SK-N-SH (cell line): ENCODE measurements around the gene KRTAP5-2. TPM values are rescaled to one million over a fixed set of nuclear protein-coding genes. Genes with fewer than 3 reads are reported as not detected.

Experiments
- CTCF ChIA-PET: fragments of 300-600, 350-600 bp; formaldehyde crosslinking; extraction: SDS; loops from one replicate; lab custom pipeline; 2021; lab: Yijun Ruan, JAX
- POLR2A ChIA-PET: fragments of 350-600 bp; sonication (Branson Sonifier 250); formaldehyde crosslinking; extraction: SDS; loops from one replicate; lab custom pipeline; 2020; ENCODE audit warnings: antibody characterized with exemption, inconsistent platforms; lab: Yijun Ruan, JAX
- DNase-seq: peaks from one replicate; pipeline ENCODE4 v3.0.0; 2012
- H2AFZ ChIP-seq: fragments of 200-600 bp; sonication (generic); 2 replicates; pipeline ENCODE4 v1.8.1; 2016; ENCODE audit warnings: antibody characterized with exemption, mild to moderate bottlenecking, low read depth
- H3F3A ChIP-seq: fragments of 200-600 bp; sonication (generic); replicated peaks from 2 replicates; pipeline ENCODE3; 2016; ENCODE audit warnings: antibody characterized with exemption, mild to moderate bottlenecking; ENCODE audit not compliant: insufficient read depth
- H3K27ac ChIP-seq, 2 experiments: fragments of 200-500 bp in 1 of 2; fragments of 200-600 bp in 1 of 2; sonication (Bioruptor generic) in 1 of 2; sonication (generic), shearing (Covaris generic) in 1 of 2; 2 replicates each; pipeline versions ENCODE4 v1.5.1 to v1.6.1; 2014 to 2016; ENCODE audit warnings: low read depth in 2 of 2, inconsistent platforms in 1 of 2, low read length in 1 of 2, mild to moderate bottlenecking in 1 of 2, mixed read lengths in 1 of 2
- H3K27me3 ChIP-seq: fragments of 200-600 bp; sonication (generic), shearing (Covaris generic); 2 replicates; pipeline ENCODE4 v1.6.1; 2016; ENCODE audit warnings: mixed run types; ENCODE audit not compliant: insufficient read depth
- H3K36me3 ChIP-seq, 2 experiments: fragments of 200-500 bp in 1 of 2; fragments of 200-600 bp in 1 of 2; sonication (Bioruptor generic) in 1 of 2; sonication (generic) in 1 of 2; replicated peaks in 1 of 2; 2 replicates each; pipeline versions ENCODE3 to v1.5.1; 2014 to 2016; ENCODE audit warnings: low read length in 1 of 2, mild to moderate bottlenecking in 1 of 2; ENCODE audit not compliant: insufficient read depth in 2 of 2, control insufficient read depth in 1 of 2
- H3K4me1 ChIP-seq, 2 experiments: fragments of 200-500 bp in 1 of 2; fragments of 200-600 bp in 1 of 2; sonication (Bioruptor generic) in 1 of 2; sonication (generic), shearing (Covaris generic) in 1 of 2; 2 replicates each; pipeline versions ENCODE4 v1.5.1 to v1.6.1; 2014 to 2016; ENCODE audit warnings: low read depth in 1 of 2, low read length in 1 of 2, mixed run types in 1 of 2; ENCODE audit not compliant: insufficient read depth in 2 of 2, control insufficient read depth in 1 of 2
- H3K4me2 ChIP-seq: fragments of 200-600 bp; sonication (generic), shearing (Covaris generic); 2 replicates; pipeline ENCODE4 v1.6.1; 2017; ENCODE audit warnings: mixed run types
- H3K4me3 ChIP-seq, 2 experiments: fragments of 200-500 bp in 1 of 2; fragments of 200-600 bp in 1 of 2; sonication (Bioruptor generic) in 1 of 2; sonication (generic), shearing (Covaris generic) in 1 of 2; 2 replicates each; pipeline versions ENCODE4 v1.5.1 to v1.8.1; 2014 to 2016; ENCODE audit warnings: low read depth in 2 of 2, inconsistent platforms in 1 of 2, low read length in 1 of 2, mild to moderate bottlenecking in 1 of 2, mixed read lengths in 1 of 2, moderate library complexity in 1 of 2
- H3K79me2 ChIP-seq: fragments of 200-600 bp; sonication (generic); 2 replicates; pipeline ENCODE4 v1.8.1; 2017; ENCODE audit warnings: mild to moderate bottlenecking; ENCODE audit not compliant: insufficient read depth
- H3K9ac ChIP-seq: fragments of 200-600 bp; sonication (generic); 2 replicates; pipeline ENCODE4 v1.6.1; 2017; ENCODE audit warnings: mixed run types
- H3K9me2 ChIP-seq: fragments of 200-600 bp; sonication (generic); 2 replicates; pipeline ENCODE4 v1.6.1; 2017; ENCODE audit warnings: mixed run types
- H3K9me3 ChIP-seq: fragments of 200-600 bp; sonication (generic); 2 replicates; pipeline ENCODE4 v1.6.1; 2017; ENCODE audit warnings: mixed run types, mild to moderate bottlenecking, moderate library complexity
- H4K20me1 ChIP-seq: fragments of 200-600 bp; sonication (generic); 2 replicates; pipeline ENCODE4 v1.6.1; 2017; ENCODE audit warnings: mild to moderate bottlenecking, mixed run types; ENCODE audit not compliant: insufficient read depth
- CHD2 ChIP-seq: fragments of 150-350 bp; IDR thresholded peaks from 2 replicates; pipeline ENCODE4 v1.6.1; 2018; ENCODE audit warnings: low read length; ENCODE audit not compliant: partially characterized antibody
- EP300 ChIP-seq, 2 experiments: IDR thresholded peaks; 2 replicates each; pipeline versions ENCODE4 v1.4.0 to v1.6.1; 2012; ENCODE audit warnings: borderline replicate concordance in 1 of 2, low read depth in 1 of 2, low read length in 1 of 2
- EZH2phosphoT487 ChIP-seq: fragments of 200-600 bp; sonication (generic); IDR thresholded peaks from 2 replicates; pipeline ENCODE4 v1.6.1; 2017; ENCODE audit warnings: low read depth, mixed run types, mild to moderate bottlenecking, antibody characterized with exemption, moderate library complexity, borderline replicate concordance
- FOSL2 ChIP-seq: IDR thresholded peaks from 2 replicates; pipeline ENCODE4 v1.4.0; 2012; ENCODE audit warnings: low read depth, mild to moderate bottlenecking, moderate library complexity, borderline replicate concordance
- FOXM1 ChIP-seq: IDR thresholded peaks from 2 replicates; pipeline ENCODE4 v1.4.0; 2012; ENCODE audit warnings: low read depth, mild to moderate bottlenecking
- GABPA ChIP-seq: IDR thresholded peaks from 2 replicates; pipeline ENCODE4 v1.4.0; 2012; ENCODE audit warnings: low read depth, mild to moderate bottlenecking
- GATA2 ChIP-seq: sonication (generic); formaldehyde crosslinking; IDR thresholded peaks from 2 replicates; pipeline ENCODE4 v1.5.0; 2020; ENCODE audit warnings: mild to moderate bottlenecking, missing genetic modification reagents
- JUND ChIP-seq: IDR thresholded peaks from 2 replicates; pipeline ENCODE4 v1.4.0; 2012
- MAX ChIP-seq: IDR thresholded peaks from 2 replicates; pipeline ENCODE4 v1.4.0; 2012; ENCODE audit warnings: low read depth
- MEF2A ChIP-seq: IDR thresholded peaks from 2 replicates; pipeline ENCODE4 v1.4.0; 2012; ENCODE audit warnings: low read depth, borderline replicate concordance
- MXI1 ChIP-seq: IDR thresholded peaks from 2 replicates; pipeline ENCODE4 v1.6.1; 2012; ENCODE audit warnings: mild to moderate bottlenecking, low read depth, low read length, improper control_type of control experiment
- NFIC ChIP-seq: IDR thresholded peaks from 2 replicates; pipeline ENCODE4 v1.4.0; 2012; ENCODE audit warnings: borderline replicate concordance
- NRF1 ChIP-seq: IDR thresholded peaks from 2 replicates; pipeline ENCODE4 v1.6.1; 2012; ENCODE audit warnings: low read depth, mild to moderate bottlenecking, low read length
- POLR2AphosphoS5 ChIP-seq: IDR thresholded peaks from 2 replicates; pipeline ENCODE4 v1.6.1; 2012; ENCODE audit warnings: low read depth, low read length
- RAD21 ChIP-seq: IDR thresholded peaks from 2 replicates; pipeline ENCODE4 v1.6.1; 2012; ENCODE audit warnings: mild to moderate bottlenecking, low read length
- TAF1 ChIP-seq: IDR thresholded peaks from 2 replicates; pipeline ENCODE4 v1.6.1; 2012; ENCODE audit warnings: low read depth, mild to moderate bottlenecking, low read length, moderate library complexity, borderline replicate concordance
- YY1 ChIP-seq: IDR thresholded peaks from 2 replicates; pipeline ENCODE4 v1.4.0; 2012; ENCODE audit warnings: low read depth, mild to moderate bottlenecking
- WGBS: methylation state at CpG from one replicate; pipeline ENCODE4 v1.1.6; 2017; ENCODE audit warnings: low lambda C conversion rate; 5-methylcytosine and 5-hydroxymethylcytosine counted together
- polyA plus RNA-seq, 3 experiments: library from polyadenylated mRNA; depleted of rRNA; stranded (reverse); fragments of >200 nt; gene quantifications; 2 replicates each; pipeline ENCODE4 v1.2.3, GENCODE V29; 2012
- TF ChIP-seq, protein P1 (sequence below): IDR thresholded peaks from 2 replicates; pipeline ENCODE4 v1.6.1; 2012; ENCODE audit warnings: mild to moderate bottlenecking, low read depth, low read length, moderate library complexity
- TF ChIP-seq, protein P2 (sequence below): IDR thresholded peaks from 2 replicates; pipeline ENCODE4; 2012
- TF ChIP-seq, protein P3 (sequence below): fragments of 200-600 bp; sonication (generic); IDR thresholded peaks from 2 replicates; pipeline ENCODE4 v1.6.1; 2017; ENCODE audit warnings: antibody characterized with exemption, mild to moderate bottlenecking, moderate library complexity
- TF ChIP-seq, protein P4 (sequence below): fragments of 150-350 bp; IDR thresholded peaks from 2 replicates; pipeline ENCODE4 v1.6.1; 2016; ENCODE audit warnings: mild to moderate bottlenecking, low read depth, low read length

Gene KRTAP5-2
- polyA plus RNA-seq, 1 of the 3 experiments (the other 2 are of a cell fraction) = not detected

DNA sequence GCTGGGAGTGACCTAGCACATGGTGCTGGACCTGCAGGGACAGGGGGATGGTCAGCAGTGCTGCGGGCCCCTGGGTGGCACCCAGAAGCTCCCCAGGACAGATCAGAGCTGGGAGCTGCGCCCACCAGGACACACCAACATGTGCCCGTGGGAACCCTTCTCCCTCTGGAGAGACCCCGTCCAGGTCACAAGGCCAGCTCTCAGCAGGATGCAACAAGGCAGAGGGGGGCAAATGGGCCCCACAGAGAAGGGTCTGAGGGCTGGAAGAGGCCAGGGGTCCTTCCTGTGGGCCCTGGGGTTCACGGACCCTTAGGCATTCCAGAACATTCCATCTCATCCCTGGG, 32.2 kb downstream of the KRTAP5-2 start:
- Histone ChIP-seq H3F3A (no peaks in the 10 kb centered on the region), H3K79me2 (no peaks in the 10 kb centered on the region), H3K27ac (no peak overlapping the region), H3K9me3 (no peaks in the 10 kb centered on the region), H3K4me1 (peaks cover 0 to 38% of the 10 kb centered on the region in 2 experiments; a peak in 1 of 4 replicates), H4K20me1 (peaks cover 18% of the 10 kb centered on the region), H2AFZ (no peak overlapping the region), H3K36me3 (no peaks in the 10 kb centered on the region), H3K9ac (no peak overlapping the region), H3K27me3 (no peaks in the 10 kb centered on the region), H3K4me3 (no peak overlapping the region), H3K4me2 (no peak overlapping the region), H3K9me2 (no peaks in the 10 kb centered on the region)
- no peak for DNase-seq
- POLR2A ChIA-PET = no interaction called here
- WGBS = 63% methylated on average over 2 of the region's 5 CpGs
- TF ChIP-seq NRF1 = no peak
- no peak for TF ChIP-seq GATA2 (CRISPR knock-in tag)
- TF ChIP-seq, protein P1, sequence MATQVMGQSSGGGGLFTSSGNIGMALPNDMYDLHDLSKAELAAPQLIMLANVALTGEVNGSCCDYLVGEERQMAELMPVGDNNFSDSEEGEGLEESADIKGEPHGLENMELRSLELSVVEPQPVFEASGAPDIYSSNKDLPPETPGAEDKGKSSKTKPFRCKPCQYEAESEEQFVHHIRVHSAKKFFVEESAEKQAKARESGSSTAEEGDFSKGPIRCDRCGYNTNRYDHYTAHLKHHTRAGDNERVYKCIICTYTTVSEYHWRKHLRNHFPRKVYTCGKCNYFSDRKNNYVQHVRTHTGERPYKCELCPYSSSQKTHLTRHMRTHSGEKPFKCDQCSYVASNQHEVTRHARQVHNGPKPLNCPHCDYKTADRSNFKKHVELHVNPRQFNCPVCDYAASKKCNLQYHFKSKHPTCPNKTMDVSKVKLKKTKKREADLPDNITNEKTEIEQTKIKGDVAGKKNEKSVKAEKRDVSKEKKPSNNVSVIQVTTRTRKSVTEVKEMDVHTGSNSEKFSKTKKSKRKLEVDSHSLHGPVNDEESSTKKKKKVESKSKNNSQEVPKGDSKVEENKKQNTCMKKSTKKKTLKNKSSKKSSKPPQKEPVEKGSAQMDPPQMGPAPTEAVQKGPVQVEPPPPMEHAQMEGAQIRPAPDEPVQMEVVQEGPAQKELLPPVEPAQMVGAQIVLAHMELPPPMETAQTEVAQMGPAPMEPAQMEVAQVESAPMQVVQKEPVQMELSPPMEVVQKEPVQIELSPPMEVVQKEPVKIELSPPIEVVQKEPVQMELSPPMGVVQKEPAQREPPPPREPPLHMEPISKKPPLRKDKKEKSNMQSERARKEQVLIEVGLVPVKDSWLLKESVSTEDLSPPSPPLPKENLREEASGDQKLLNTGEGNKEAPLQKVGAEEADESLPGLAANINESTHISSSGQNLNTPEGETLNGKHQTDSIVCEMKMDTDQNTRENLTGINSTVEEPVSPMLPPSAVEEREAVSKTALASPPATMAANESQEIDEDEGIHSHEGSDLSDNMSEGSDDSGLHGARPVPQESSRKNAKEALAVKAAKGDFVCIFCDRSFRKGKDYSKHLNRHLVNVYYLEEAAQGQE = no peak
- TF ChIP-seq CHD2 = no peak
- TF ChIP-seq RAD21 = no peak
- no peak for TF ChIP-seq FOXM1
- no peak for TF ChIP-seq EZH2phosphoT487
- TF ChIP-seq, protein P2, sequence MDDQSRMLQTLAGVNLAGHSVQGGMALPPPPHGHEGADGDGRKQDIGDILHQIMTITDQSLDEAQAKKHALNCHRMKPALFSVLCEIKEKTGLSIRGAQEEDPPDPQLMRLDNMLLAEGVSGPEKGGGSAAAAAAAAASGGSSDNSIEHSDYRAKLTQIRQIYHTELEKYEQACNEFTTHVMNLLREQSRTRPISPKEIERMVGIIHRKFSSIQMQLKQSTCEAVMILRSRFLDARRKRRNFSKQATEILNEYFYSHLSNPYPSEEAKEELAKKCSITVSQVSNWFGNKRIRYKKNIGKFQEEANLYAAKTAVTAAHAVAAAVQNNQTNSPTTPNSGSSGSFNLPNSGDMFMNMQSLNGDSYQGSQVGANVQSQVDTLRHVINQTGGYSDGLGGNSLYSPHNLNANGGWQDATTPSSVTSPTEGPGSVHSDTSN = no peak
- TF ChIP-seq JUND = no peak
- TF ChIP-seq POLR2AphosphoS5 = no peak
- no peak for TF ChIP-seq FOSL2
- CTCF ChIA-PET = interaction anchor here (0.5 to 18.1 kb wide), 4 partner anchors 8 to 30 kb away, joined by 3 to 398 read pairs (median 26); no protein-coding TSS in a partner anchor

DNA sequence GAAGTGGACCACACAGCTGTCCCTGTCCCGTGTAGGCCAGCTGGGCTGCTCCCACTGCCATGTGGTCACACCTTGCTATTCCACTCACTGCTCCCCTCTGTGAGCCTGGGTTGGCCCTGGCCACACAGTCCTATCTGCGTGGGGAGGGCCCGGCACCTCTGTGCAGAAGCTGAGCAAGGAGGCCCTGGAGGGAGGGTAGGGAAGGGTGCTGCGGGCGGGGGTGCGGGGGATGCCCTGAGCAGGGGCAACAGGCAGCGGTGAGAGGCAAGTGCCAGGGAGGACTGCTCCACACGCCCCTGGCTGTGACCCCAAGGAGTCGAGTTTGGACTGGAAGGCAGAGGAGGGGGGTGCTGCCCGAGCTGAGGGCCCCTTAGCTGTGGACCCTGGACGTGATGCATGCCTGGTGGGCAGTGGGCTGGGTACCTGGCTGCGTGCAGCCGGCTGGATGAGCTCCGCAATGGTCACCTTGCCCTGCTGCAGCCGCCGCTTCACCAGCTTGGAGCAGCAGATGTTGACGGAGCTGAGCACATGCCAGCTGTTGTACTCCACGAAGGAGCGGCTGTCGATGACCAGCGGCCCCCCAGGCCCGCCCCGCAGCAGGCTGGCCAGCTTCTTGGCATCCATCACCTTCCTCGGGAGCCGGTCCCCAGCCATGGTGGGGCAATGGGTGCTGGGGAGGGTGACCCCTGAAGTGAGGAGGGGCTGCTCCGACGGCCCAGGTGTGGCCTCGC, 32.8 kb downstream of the KRTAP5-2 start:
- CTCF ChIA-PET = interaction anchor here (0.6 to 18.1 kb wide), 6 partner anchors 9 to 1117 kb away, joined by 3 to 398 read pairs (median 4); no protein-coding TSS in a partner anchor
- 0 out of 2 replicates have a peak overlapping the region, but pooled peaks have one; percentile 11 for H3K4me2 ChIP-seq
- H3K9me3 ChIP-seq = no peaks in the 10 kb centered on the region
- no peak overlapping the region for H3K9ac ChIP-seq
- H3K36me3 ChIP-seq = no peaks in the 10 kb centered on the region
- no peak overlapping the region for H3K27ac ChIP-seq
- no peaks in the 10 kb centered on the region for H3K79me2 ChIP-seq
- H2AFZ ChIP-seq = no peak overlapping the region
- no peaks in the 10 kb centered on the region for H3F3A ChIP-seq
- H3K4me1 ChIP-seq = peaks cover 0 to 34% of the 10 kb centered on the region in 2 experiments; a peak in 1 of 4 replicates
- peaks cover 18% of the 10 kb centered on the region for H4K20me1 ChIP-seq
- H3K9me2 ChIP-seq = no peaks in the 10 kb centered on the region
- H3K4me3 ChIP-seq = no peak overlapping the region
- 76% methylated on average over 8 of the region's 28 CpGs for WGBS
- POLR2A ChIA-PET = interaction anchor here (1.3 kb wide), 1 partner anchor 8 kb away, joined by 6 read pairs; no protein-coding TSS in a partner anchor
- H3K27me3 ChIP-seq = no peaks in the 10 kb centered on the region
- no peak for DNase-seq
- TF ChIP-seq MEF2A (no peak), EP300 (IDR thresholded peaks at IDR 0.05; ENCODE audit: borderline replicate concordance in 1 of 2, low read depth in 1 of 2, low read length in 1 of 2) (no peak), TAF1 (no peak), MAX (no peak), GABPA (no peak), NFIC (no peak), MXI1 (no peak), YY1 (no peak)
- TF ChIP-seq, protein P3, sequence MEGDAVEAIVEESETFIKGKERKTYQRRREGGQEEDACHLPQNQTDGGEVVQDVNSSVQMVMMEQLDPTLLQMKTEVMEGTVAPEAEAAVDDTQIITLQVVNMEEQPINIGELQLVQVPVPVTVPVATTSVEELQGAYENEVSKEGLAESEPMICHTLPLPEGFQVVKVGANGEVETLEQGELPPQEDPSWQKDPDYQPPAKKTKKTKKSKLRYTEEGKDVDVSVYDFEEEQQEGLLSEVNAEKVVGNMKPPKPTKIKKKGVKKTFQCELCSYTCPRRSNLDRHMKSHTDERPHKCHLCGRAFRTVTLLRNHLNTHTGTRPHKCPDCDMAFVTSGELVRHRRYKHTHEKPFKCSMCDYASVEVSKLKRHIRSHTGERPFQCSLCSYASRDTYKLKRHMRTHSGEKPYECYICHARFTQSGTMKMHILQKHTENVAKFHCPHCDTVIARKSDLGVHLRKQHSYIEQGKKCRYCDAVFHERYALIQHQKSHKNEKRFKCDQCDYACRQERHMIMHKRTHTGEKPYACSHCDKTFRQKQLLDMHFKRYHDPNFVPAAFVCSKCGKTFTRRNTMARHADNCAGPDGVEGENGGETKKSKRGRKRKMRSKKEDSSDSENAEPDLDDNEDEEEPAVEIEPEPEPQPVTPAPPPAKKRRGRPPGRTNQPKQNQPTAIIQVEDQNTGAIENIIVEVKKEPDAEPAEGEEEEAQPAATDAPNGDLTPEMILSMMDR = no peak
- TF ChIP-seq, protein P4, sequence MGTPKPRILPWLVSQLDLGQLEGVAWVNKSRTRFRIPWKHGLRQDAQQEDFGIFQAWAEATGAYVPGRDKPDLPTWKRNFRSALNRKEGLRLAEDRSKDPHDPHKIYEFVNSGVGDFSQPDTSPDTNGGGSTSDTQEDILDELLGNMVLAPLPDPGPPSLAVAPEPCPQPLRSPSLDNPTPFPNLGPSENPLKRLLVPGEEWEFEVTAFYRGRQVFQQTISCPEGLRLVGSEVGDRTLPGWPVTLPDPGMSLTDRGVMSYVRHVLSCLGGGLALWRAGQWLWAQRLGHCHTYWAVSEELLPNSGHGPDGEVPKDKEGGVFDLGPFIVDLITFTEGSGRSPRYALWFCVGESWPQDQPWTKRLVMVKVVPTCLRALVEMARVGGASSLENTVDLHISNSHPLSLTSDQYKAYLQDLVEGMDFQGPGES = no peak
